Stimulated activated CD4-positive, alpha-beta T cell treated with anti-CD3 and anti-CD28 coated beads, Interleukin-4, amount 100 ng/mL, for 48 hours (primary cell): ENCODE results near the gene TMEM52.

Experiments used
- DNase-seq, 2 donors: peaks; one replicate each; pipeline ENCODE4 v3.0.0-alpha.2; 2020; ENCODE audit warnings: low read depth in 2 of 2

TMEM52 gene

GRCh38 chr1:1914971-1915692 is 3.9 kb downstream of the TMEM52 start, which contains the start of gene CALML6:
Gene CALML6, plus strand, starts transcription at chr1:1915260. Its CDS starts 21 bp downstream, at chr1:1915281.
- DNase-seq = no peak

DNA sequence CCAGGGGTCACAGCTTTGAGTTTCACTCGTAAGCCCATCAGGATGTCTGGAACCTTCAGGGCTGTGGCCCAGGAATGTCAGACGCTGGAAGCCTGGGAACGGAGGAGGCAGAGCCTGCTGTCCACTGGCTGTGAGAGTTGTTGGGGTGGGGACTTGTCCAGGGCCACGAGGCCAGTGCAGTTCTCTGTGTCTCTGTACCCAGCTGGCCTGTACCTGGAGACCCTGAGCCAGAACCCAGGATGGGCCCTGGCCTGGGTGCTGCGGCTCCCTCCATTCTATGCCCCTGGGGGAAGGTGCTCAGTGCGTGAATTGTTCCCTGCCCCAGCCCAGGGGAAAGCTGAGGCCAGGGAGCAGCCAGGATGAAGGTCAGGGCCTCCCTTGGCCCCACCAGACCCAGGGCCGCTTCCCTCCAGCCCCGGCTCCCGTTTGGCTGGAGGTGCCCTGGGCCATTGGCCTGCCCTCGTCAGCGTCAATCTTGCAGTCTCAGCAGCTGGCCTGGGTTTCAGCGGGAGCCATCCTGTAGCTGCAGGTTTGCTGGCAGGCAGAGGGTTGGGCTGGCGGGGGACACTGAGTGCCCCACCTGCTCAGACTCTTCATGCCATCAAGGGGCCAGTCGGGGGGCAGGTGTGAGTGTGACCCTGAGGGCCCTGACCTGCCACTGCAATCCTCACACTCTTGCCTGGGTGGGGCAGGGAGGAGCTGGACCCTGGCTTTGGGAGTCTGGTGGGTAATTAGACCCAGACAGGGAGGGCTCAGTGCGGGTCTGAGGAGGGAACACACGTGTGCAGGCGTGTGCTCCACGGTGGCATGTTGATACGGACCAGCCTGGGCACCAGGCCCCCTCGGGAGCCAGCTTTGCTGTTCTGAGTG is 4.7 kb downstream of the TMEM52 start:
- DNase-seq = no peak

DNA sequence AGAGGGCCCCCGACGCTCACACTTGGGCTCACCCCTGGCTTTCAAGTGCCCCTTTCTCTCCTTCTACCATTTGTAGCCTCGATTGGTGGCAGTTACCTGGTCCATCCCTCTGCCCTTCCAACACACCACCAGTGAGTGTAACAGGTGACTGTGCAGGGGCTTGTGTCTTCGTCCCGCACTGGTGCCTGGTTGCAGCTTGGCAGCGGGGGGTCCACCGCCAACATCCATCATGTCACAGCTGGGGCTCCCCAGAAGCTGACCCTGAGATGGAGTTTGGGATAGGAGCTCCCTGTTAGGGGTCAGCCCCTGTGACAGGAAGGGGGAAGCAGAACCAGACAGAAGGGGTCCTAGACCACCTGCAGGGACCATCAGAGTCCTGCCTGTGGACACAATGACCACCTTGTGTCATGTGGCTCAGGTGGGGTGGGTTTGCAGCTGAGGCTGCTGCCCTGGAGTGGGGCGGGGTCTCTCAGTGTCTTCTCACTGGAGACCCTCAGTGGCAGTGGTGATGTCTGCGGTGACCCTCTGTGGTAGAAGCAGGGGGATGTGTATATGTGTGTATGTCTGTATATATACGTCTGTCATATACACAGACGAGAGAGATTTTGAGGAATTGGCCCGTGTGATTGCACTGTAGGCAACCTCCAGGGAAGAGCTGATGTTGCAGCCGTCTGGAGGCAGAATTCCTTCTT is 7.6 kb downstream of the TMEM52 start:
- no peak for DNase-seq

DNA sequence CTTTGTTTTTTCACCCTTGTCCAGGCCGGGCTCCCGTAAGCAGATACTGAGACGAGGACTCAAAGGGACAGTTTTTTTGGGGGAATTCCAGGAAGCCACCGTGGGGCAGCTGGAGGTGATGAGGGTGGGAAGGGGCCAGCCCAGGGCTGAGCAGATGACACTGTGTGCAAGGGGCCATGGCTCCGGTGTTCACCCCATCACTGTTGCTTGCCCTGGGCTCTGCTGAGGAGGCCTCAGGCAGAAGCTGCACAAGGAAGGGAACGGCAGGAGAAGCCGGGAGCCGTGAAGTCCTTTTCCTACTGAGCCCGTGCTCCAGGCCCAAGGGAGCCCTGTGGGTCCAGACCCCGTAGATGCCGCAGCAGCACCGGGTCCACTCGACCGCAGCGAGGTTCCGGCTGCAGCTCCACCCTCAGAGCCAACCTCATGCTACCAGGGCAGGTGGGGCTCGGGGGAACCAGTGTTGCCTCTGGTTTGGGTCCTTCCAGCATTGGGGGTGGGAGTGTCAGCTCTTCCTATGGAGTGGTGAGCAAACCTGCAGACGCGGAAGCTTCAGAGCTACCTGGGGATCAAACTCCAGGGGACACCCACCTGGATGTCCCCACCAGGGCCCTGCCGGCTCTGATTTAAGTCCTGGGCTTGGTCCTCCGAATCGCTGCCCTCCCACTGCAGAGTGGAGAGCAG is 8.3 kb downstream of the TMEM52 start:
- no peak for DNase-seq

DNA sequence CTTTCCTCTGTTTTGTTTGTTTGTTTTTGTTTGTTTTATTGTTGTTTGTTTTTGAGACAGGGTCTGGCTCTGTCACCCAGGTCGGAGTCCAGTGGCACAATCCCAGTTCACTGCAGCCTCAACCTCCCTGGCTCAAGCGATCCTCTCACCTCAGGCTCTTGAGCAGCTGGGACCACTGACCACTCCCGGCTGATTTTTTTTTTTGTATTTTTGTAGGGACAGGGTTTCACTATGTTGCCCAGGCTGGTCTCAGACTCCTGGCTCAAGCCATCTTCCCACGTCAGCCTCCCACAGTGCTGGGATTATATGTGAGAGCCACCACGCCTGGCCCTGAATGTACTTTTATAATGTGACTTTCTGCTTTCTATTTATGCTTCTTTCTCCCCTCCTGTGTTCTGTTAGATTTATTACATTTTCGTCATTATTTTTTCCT is 9.0 kb downstream of the TMEM52 start:
- DNase-seq = no peak

- no peak for DNase-seq
Observed at GRCh38 chr1:1908506-1908791, 10.6 kb downstream of the TMEM52 start.

GRCh38 chr1:1907098-1907736 is 11.9 kb downstream of the TMEM52 start:
- DNase-seq = no peak

GRCh38 chr1:1906185-1907097 is 12.6 kb downstream of the TMEM52 start:
- peak; percentile 58 to 62 for DNase-seq

DNA sequence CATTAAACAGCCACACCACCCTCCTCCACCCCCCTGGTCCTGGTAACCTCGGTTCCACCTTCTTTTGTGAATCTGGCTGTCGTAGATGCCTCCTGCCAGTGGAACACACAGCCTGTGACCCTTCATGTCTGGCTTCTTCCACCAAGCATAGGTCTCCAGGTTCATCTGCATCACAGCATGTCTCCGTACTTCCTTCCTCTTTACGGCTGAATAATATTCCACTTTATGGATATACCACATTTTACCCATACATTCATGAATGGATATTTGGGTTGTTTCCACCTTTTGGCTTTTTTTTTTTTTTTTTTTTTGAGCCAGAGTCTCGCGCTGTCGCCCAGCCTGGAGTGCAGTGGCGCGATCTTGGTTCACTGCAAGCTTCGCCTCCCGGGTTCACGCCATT is 15.9 kb downstream of the TMEM52 start:
- no peak for DNase-seq

DNA sequence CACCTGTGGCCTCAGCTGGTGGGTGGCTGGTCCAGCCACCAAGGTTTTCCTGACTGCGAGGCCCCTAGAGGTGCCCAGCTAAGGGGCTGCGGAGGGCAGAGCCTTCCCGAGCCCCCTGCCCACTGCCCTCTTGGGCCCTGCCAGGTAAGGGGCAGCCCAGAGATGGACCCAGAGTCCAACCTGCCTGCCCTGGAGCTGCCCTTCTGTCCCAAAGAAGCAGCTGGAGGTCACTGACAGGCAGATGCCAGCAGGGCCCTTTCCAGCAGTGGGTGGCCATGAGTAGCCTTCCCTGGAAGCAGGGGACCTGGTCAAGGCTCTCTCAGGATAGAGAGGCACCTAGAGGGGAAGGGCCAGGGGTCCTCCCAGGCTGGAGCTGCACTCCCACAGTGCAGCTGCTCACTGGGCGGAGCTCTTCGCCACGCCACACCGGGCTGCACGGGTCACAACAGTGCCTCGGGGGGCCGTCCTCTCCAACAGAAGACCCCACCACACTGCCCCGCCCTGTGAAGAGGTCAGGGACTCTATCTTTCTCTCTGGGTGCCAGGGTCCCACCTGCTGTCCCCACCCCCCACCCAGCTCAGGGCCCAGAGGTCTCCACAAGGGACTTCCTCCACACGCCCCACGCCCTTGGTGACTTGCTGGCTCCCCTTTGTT is 17.3 kb downstream of the TMEM52 start:
- DNase-seq = no peak

DNA sequence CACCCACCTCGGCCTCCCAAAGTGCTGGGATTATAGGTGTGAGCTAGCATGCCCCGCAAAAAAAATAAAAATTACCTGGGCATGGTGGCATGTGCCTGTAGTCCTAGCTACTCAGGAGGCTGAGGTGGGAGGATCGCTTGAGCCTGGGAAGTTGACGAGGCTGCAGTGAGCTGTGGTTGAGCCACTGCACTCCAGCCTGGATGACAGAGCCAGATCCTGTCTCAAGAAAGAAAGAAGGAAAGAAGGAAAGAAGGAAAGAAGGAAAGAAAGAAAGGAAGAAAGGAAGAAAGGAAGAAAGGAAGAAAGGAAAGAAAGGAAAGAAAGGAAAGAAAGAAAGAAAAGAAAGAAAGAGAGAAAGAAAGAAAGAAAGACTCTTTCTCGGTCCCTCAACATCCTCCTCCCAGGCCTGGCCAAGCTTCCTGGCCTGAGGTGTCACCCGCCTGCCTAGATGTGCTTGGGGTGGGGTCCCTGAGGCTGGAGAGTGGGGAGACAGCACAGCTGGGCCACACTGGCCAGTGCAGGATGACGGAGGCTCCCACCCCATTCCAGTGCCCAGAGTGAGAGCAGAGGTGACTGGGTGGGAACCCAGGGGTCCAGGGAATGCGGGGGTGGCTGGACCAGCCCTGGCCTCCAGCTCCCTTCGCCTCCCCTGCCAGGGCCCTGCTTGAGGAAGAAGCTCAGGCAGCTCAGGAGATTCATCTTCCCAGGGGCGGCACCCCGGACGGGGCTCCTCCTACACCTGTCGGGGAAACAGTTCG is 18.0 kb downstream of the TMEM52 start:
- DNase-seq = no peak

GRCh38 chr1:1899967-1900327 is 19.1 kb downstream of the TMEM52 start:
- DNase-seq = no peak

DNA sequence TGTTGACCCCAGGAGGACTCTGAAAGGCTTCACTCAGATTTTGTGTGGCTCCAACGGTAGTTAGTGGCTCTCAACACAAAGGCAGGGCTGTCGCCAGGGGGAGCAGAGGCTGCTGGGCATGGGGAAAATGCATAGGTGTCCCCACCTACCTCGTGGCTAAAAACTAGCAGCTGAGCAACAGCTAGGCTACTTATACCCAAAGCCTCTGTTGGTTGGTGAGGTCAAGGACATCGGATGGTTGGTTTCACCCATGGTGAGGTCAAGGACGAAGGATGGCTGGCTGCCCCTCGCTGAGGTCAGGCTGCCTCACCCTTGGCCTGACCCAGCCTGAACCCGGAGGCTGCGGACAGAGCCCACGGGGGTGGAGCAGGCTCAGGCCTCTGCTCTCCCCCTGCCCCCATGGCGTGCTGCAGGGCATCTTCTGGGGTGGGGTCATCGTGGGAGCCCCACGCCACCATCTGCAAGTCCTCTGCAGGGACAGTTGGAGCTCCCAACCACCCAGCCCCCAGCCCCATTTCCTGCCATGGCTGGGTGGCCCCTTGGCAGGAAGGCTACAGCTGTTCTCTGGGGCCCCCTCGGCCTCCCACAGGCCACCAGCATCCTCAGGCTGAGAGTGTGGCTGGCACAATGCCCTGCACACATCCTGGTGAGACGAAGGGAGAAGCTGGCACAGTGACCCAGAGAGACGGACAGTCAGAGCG is 19.7 kb downstream of the TMEM52 start:
- no peak for DNase-seq

GRCh38 chr1:1898246-1898933 is 20.7 kb downstream of the TMEM52 start:
- no peak for DNase-seq

- no peak for DNase-seq
Observed at GRCh38 chr1:1895456-1896336, 23.4 kb downstream of the TMEM52 start.

DNA sequence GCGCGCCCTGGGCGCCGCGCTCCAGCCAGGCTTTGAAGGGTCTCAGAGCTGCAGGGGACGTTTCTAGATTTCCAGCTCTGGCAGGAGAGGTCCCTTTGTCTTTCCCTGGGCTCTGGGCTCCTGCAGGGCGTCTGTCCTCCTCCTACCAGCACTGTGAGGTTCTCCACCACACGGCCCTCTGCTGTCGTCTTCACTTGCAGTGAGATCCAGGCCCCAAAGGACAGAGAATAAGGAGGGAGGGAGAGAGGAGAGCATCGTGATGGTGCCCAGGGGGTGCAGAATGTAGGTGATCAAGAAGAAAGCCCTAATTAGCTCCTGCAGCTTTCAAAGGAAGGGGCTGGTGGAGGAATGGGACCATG is 24.0 kb downstream of the TMEM52 start:
- DNase-seq = no peak
